Stimulated activated CD4-positive, alpha-beta T cell treated with anti-CD3 and anti-CD28 coated beads, Interleukin-15, amount 100 ng/mL, for 24 hours (primary cell): ENCODE results near the gene TBC1D14.

Source experiments
- DNase-seq: peaks from one replicate; pipeline ENCODE4 v3.0.0-alpha.2; 2020

Gene TBC1D14

GRCh38 chr4:6955261-6955911, 45.8 kb downstream of the TBC1D14 start:
- DNase-seq, result no peak

GRCh38 chr4:6956087-6956433, 46.4 kb downstream of the TBC1D14 start:
- DNase-seq, result no peak

GRCh38 chr4:6956434-6957147, 47.0 kb downstream of the TBC1D14 start:
- no peak for DNase-seq

GRCh38 chr4:6957148-6957520, 47.5 kb downstream of the TBC1D14 start:
- DNase-seq, result no peak

- no peak for DNase-seq
Measured at GRCh38 chr4:6957994-6958393, 48.4 kb downstream of the TBC1D14 start.

- no peak for DNase-seq
Measured at GRCh38 chr4:6959261-6959660, 49.6 kb downstream of the TBC1D14 start.

GRCh38 chr4:6960154-6960553, 50.5 kb downstream of the TBC1D14 start:
- DNase-seq, result no peak

- DNase-seq, result no peak
Measured at GRCh38 chr4:6960628-6961412, 51.2 kb downstream of the TBC1D14 start.

GRCh38 chr4:6961496-6962210, 52.0 kb downstream of the TBC1D14 start:
- no peak for DNase-seq

GRCh38 chr4:6962211-6963041, 52.8 kb downstream of the TBC1D14 start:
- DNase-seq, result no peak

- no peak for DNase-seq
Measured at GRCh38 chr4:6963139-6963611, 53.5 kb downstream of the TBC1D14 start.

GRCh38 chr4:6964858-6965257, 55.2 kb downstream of the TBC1D14 start:
- DNase-seq, result no peak

- DNase-seq, result no peak
Measured at GRCh38 chr4:6965329-6965728, 55.7 kb downstream of the TBC1D14 start.

GRCh38 chr4:6967846-6968340, 58.3 kb downstream of the TBC1D14 start:
- no peak for DNase-seq

GRCh38 chr4:6968496-6968895, 58.9 kb downstream of the TBC1D14 start:
- DNase-seq, result no peak

- DNase-seq, result no peak
Measured at GRCh38 chr4:6969826-6970800, 60.5 kb downstream of the TBC1D14 start.

GRCh38 chr4:6971536-6972374, 62.1 kb downstream of the TBC1D14 start:
- no peak for DNase-seq

- no peak for DNase-seq
Measured at GRCh38 chr4:6972375-6972650, 62.7 kb downstream of the TBC1D14 start.

GRCh38 chr4:6972911-6973310, 63.3 kb downstream of the TBC1D14 start:
- DNase-seq, result no peak
